NB4 (cell line): Measurements from ENCODE around the gene POLD1.

ENCODE experiments used
- CTCF ChIP-seq: IDR thresholded peaks from one replicate; pipeline ENCODE4 v1.5.1; 2012; ENCODE audit warnings: low read depth, low read length
- MAX ChIP-seq: IDR thresholded peaks from 2 replicates; pipeline ENCODE4 v1.6.1; 2011; ENCODE audit warnings: low read depth, low read length
- MYC ChIP-seq: IDR thresholded peaks from 2 replicates; pipeline ENCODE4 v1.6.1; 2011; ENCODE audit warnings: low read depth, low read length
- POLR2A ChIP-seq: IDR thresholded peaks from 2 replicates; pipeline ENCODE4 v1.6.1; 2011; ENCODE audit warnings: mild to moderate bottlenecking; ENCODE audit not compliant: insufficient read length; ENCODE audit errors: extremely low read depth

GRCh38 chr19:50377051-50377461 is 7.1 kb upstream of the POLD1 start:
- no peak for TF ChIP-seq CTCF
- TF ChIP-seq POLR2A = no peak
- no peak for TF ChIP-seq MAX
- no peak for TF ChIP-seq MYC
